ENCODE results near the gene AKAP6.
"Not testable (repeated sequence)": the region's sequence is repeated elsewhere in the genome, so short reads cannot be mapped to it uniquely, and the experiment has no call there.

Gene AKAP6

GRCh38 chr14:32373174-32373573, 44.1 kb downstream of the AKAP6 start:
- DNase-seq, result not testable (repeated sequence)

- no peak for DNase-seq
Measured at GRCh38 chr14:32374155-32374554, 45.1 kb downstream of the AKAP6 start.

GRCh38 chr14:32375663-32376062, 46.6 kb downstream of the AKAP6 start:
- DNase-seq, result no peak

GRCh38 chr14:32377046-32377646, 48.0 kb downstream of the AKAP6 start:
- no peak for DNase-seq

GRCh38 chr14:32378284-32378683, 49.2 kb downstream of the AKAP6 start:
- no peak for DNase-seq

- no peak for DNase-seq
Measured at GRCh38 chr14:32379447-32379846, 50.3 kb downstream of the AKAP6 start.

GRCh38 chr14:32381869-32382268, 52.8 kb downstream of the AKAP6 start:
- DNase-seq, result no peak

GRCh38 chr14:32382704-32383103, 53.6 kb downstream of the AKAP6 start:
- DNase-seq, result peak in 14 of 51 donors; percentile 10 to 53 (median 33)

- no peak for DNase-seq
Measured at GRCh38 chr14:32383364-32384009, 54.4 kb downstream of the AKAP6 start.

- no peak for DNase-seq
Measured at GRCh38 chr14:32384464-32384863, 55.4 kb downstream of the AKAP6 start.

GRCh38 chr14:32387295-32387694, 58.2 kb downstream of the AKAP6 start:
- not testable (repeated sequence) for DNase-seq

- DNase-seq, result no peak
Measured at GRCh38 chr14:32393119-32393518, 64.0 kb downstream of the AKAP6 start.

- no peak for DNase-seq
Measured at GRCh38 chr14:32394038-32394437, 64.9 kb downstream of the AKAP6 start.

GRCh38 chr14:32396885-32397284, 67.8 kb downstream of the AKAP6 start:
- DNase-seq, result peak in 2 of 51 donors; percentile 19 to 27

- DNase-seq, result peak in 1 of 51 donors; percentile 24
Measured at GRCh38 chr14:32397861-32398640, 69.0 kb downstream of the AKAP6 start.

GRCh38 chr14:32399920-32400319, 70.8 kb downstream of the AKAP6 start:
- no peak for DNase-seq

GRCh38 chr14:32400480-32400879, 71.4 kb downstream of the AKAP6 start:
- DNase-seq, result no peak

- DNase-seq, result no peak
Measured at GRCh38 chr14:32403021-32403420, 73.9 kb downstream of the AKAP6 start.

- DNase-seq, result no peak
Measured at GRCh38 chr14:32403688-32404087, 74.6 kb downstream of the AKAP6 start.

- DNase-seq, result no peak
Measured at GRCh38 chr14:32404784-32405573, 75.9 kb downstream of the AKAP6 start.

GRCh38 chr14:32405856-32406255, 76.8 kb downstream of the AKAP6 start:
- no peak for DNase-seq

- DNase-seq, result peak in 12 of 51 donors; percentile 12 to 54 (median 31)
Measured at GRCh38 chr14:32407130-32407529, 78.0 kb downstream of the AKAP6 start.

Measured in hypothalamus (tissue), 51 donors.